B cell (primary cell): Measurements from ENCODE around the gene ZNF22. TPM values are rescaled to one million over a fixed set of nuclear protein-coding genes. Genes with fewer than 3 reads are reported as not detected.

Experiments used
- ATAC-seq: fragments of 200-7000 bp; cut with Tn5 transposase; one replicate; pipeline ENCODE4 v1.10.0; 2021; ENCODE audit warnings: low read depth, mild to moderate bottlenecking, moderate number of reproducible peaks, moderate library complexity
- CTCF ChIA-PET: fragments of 350-600 bp; sonication (Branson Sonifier 250); formaldehyde crosslinking; loops from one replicate; lab custom pipeline; 2021; ENCODE audit warnings: antibody characterized with exemption, inconsistent platforms; lab: Charles Lee
- POLR2A ChIA-PET: fragments of 350-600 bp; sonication (Branson Sonifier 250); formaldehyde crosslinking; loops from one replicate; lab custom pipeline; 2021; ENCODE audit warnings: antibody characterized with exemption; lab: Charles Lee
- DNase-seq: peaks from one replicate; pipeline ENCODE4 v3.0.0; 2013
- H2AFZ ChIP-seq: 2 replicates; pipeline ENCODE4 v1.6.1; 2012; ENCODE audit warnings: mild to moderate bottlenecking, low read depth, low read length; ENCODE audit not compliant: insufficient read depth, poor library complexity, severe bottlenecking
- H3K27ac ChIP-seq, 2 donors: 1 replicate in 1 of 2; 2 replicates in 1 of 2; pipeline ENCODE4 v1.5.1; 2012 to 2013; ENCODE audit warnings: low read length in 2 of 2, mild to moderate bottlenecking in 2 of 2, moderate library complexity in 1 of 2
- H3K27me3 ChIP-seq, 4 experiments: fragments of 200-600 bp in 1 of 4; sonication (generic) in 1 of 4; replicated peaks in 1 of 4; 1 replicate in 2 of 4; 2 replicates in 2 of 4; pipeline versions ENCODE4 v1.6.1 to v1.7.0; 2013 to 2016; ENCODE audit warnings: low read length in 3 of 4, mild to moderate bottlenecking in 2 of 4, mixed read lengths in 1 of 4, moderate library complexity in 1 of 4; ENCODE audit not compliant: insufficient read depth in 4 of 4, control insufficient read depth in 3 of 4; ENCODE audit errors: control extremely low read depth in 1 of 4
- H3K36me3 ChIP-seq, 2 experiments: replicated peaks in 1 of 2; 1 replicate in 1 of 2; 2 replicates in 1 of 2; pipeline versions ENCODE4 v1.6.1 to v1.7.1; 2013; ENCODE audit warnings: low read length in 1 of 2; ENCODE audit not compliant: insufficient read depth in 2 of 2, control insufficient read depth in 1 of 2; ENCODE audit errors: control extremely low read depth in 1 of 2, extremely low read depth in 1 of 2
- H3K4me1 ChIP-seq, 2 donors: fragments of 200-600 bp in 1 of 2; sonication (generic) in 1 of 2; 1 replicate in 1 of 2; 2 replicates in 1 of 2; pipeline versions ENCODE4 v1.5.1 to v1.6.1; 2013 to 2017; ENCODE audit warnings: low read length in 2 of 2; ENCODE audit not compliant: control insufficient read depth in 2 of 2, insufficient read depth in 2 of 2
- H3K4me2 ChIP-seq: replicated peaks from 2 replicates; pipeline ENCODE3; 2012; ENCODE audit warnings: mild to moderate bottlenecking, low read depth, low read length; ENCODE audit not compliant: poor library complexity, severe bottlenecking
- H3K4me3 ChIP-seq, 5 experiments: fragments of 200-600 bp in 1 of 5; sonication (generic) in 1 of 5; 1 replicate in 3 of 5; 2 replicates in 2 of 5; pipeline versions ENCODE4 v1.5.1 to v1.7.0; 2011 to 2016; ENCODE audit warnings: low read length in 4 of 5, mild to moderate bottlenecking in 4 of 5, low read depth in 2 of 5, control low read depth in 1 of 5, moderate library complexity in 1 of 5; ENCODE audit not compliant: insufficient read depth in 1 of 5; ENCODE audit errors: control extremely low read depth in 1 of 5, extremely low read depth in 1 of 5
- H3K79me2 ChIP-seq: fragments of 200-600 bp; sonication (generic); one replicate; pipeline ENCODE4 v1.6.0; 2016; ENCODE audit warnings: low read length; ENCODE audit not compliant: control insufficient read depth, insufficient read depth
- H3K9ac ChIP-seq: fragments of 200-600 bp; sonication (generic); 2 replicates; pipeline ENCODE4 v1.6.1; 2017; ENCODE audit warnings: mild to moderate bottlenecking, low read length, moderate library complexity
- H3K9me3 ChIP-seq, 3 donors: one replicate each; pipeline versions ENCODE4 v1.6.1 to v1.7.1; 2013; ENCODE audit warnings: low read length in 2 of 3; ENCODE audit not compliant: control insufficient read depth in 2 of 3, insufficient read depth in 1 of 3; ENCODE audit errors: control extremely low read depth in 1 of 3
- H4K20me1 ChIP-seq: 2 replicates; pipeline ENCODE4 v1.6.0; 2012; ENCODE audit warnings: mild to moderate bottlenecking, low read length; ENCODE audit not compliant: insufficient read depth, control insufficient read depth, poor library complexity, severe bottlenecking
- H3K27ac Mint-ChIP-seq: one replicate; pipeline ENCODE4 v1.8.0; 2021; ENCODE audit warnings: mixed read lengths
- H3K27me3 Mint-ChIP-seq: one replicate; pipeline ENCODE4 v1.8.0; 2021; ENCODE audit warnings: mixed read lengths
- H3K4me1 Mint-ChIP-seq: one replicate; pipeline ENCODE4 v1.8.0; 2021; ENCODE audit warnings: mixed read lengths
- H3K4me3 Mint-ChIP-seq: one replicate; pipeline ENCODE4 v1.8.0; 2021; ENCODE audit warnings: mixed read lengths
- H3K9me3 Mint-ChIP-seq: one replicate; pipeline ENCODE4 v1.8.0; 2022; ENCODE audit warnings: mixed read lengths; ENCODE audit not compliant: insufficient read depth
- EZH2 ChIP-seq: IDR thresholded peaks from 2 replicates; pipeline ENCODE4 v1.6.1; 2012; ENCODE audit warnings: borderline replicate concordance, low read depth, mild to moderate bottlenecking, moderate library complexity, low read length; ENCODE audit not compliant: insufficient read depth, poor library complexity, severe bottlenecking
- WGBS: methylation state at CpG from one replicate; pipeline ENCODE4 v1.1.5; 2013; ENCODE audit warnings: missing lambda C conversion rate; ENCODE audit not compliant: insufficient coverage; 5-methylcytosine and 5-hydroxymethylcytosine counted together
- intact Hi-C: fragments of 100-400 bp; cut with micrococcal nuclease; formaldehyde crosslinking; loops from one replicate; pipeline ENCODE4 v1.10.0; 2022
- polyA plus RNA-seq: library from polyadenylated mRNA; depleted of rRNA; stranded (reverse); fragments of >200 nt; gene quantifications from 2 replicates; pipeline ENCODE4 v1.2.3, GENCODE V29; 2012
- total RNA-seq, 2 donors: library from RNA; stranded (reverse); fragments of 120-200 nt in 1 of 2; gene quantifications; 1 replicate in 1 of 2; 2 replicates in 1 of 2; pipeline versions ENCODE4 v1.2.3 to v1.2.4, GENCODE V29; 2013 to 2022
- TF ChIP-seq, protein P1 (sequence below): fragments of 200-600 bp; IDR thresholded peaks from one replicate; pipeline ENCODE4 v1.8.0; 2022; ENCODE audit warnings: antibody characterized with exemption, mild to moderate bottlenecking

Gene ZNF22
- total and polyA plus RNA-seq, 2 donors (not counting 1 experiment from before 2014, with no cell fraction given), result 7.7 to 31.4 TPM

DNA sequence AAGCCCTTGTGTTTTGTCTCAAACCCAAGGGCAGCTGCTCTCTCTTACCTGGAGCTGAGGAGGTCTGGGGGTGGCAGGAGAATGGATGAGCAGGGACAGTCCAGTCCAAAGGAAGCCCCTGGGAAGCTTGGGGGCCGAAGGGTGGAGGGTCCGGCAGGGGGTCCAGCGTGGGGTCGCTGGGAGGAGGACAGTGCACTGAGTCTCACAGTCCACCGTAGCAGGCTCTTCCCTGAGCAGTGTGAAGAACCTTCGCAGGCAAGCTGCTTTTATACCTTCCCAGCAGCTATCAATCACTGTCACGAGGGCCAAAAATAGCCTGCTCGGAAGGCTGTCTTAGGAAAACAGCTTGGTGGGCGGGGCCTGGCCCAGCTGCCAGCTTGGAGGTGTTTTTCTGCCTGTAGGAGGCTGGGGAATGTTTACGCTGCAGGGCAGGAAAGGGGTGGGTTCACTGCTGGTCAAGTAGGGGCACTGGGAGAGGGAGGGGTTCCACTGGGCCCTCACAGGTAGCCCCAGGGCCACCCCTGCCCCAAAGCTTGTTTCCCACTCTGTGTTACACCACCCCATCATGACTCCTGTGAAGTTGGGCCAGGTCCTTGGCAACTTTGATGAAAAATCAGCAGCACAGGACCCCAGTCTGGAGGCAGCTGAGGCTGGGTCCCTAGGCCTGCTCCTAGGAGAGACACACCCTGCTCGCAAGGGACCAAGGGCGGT lies 22.0 kb upstream of the ZNF22 start, which contains the start of gene DEPP1:
DEPP1 (minus strand) TSS at position 240 of the 711 bp plus-strand sequence. CDS start 779 bp downstream, outside the sequence.
- Histone ChIP-seq H3K9me3 (no peaks in the 10 kb centered on the region), H3K79me2 (no peaks in the 10 kb centered on the region), H2AFZ (peak within 1 kb of the TSS; percentile 40), H3K4me3 (no peak within 1 kb of the TSS), H3K27ac (no peak within 1 kb of the TSS), H3K9ac (no peak within 1 kb of the TSS), H3K36me3 (no peaks in the 10 kb centered on the region), H3K4me2 (no peak within 1 kb of the TSS), H3K27me3 (peaks cover 0 to 9% (median 0%) of the 10 kb centered on the region in 4 experiments), H4K20me1 (no peaks in the 10 kb centered on the region), H3K4me1 (peaks cover 11 to 23% of the 10 kb centered on the region in 2 donors)
- ChIA-PET POLR2A (interaction anchor here (1.3 kb wide), 1 partner anchor 46 kb away, joined by 4 read pairs; no protein-coding TSS in a partner anchor), CTCF (interaction anchor here (1.0 to 9.0 kb wide), 4 partner anchors 13 to 46 kb away, joined by 3 to 93 read pairs (median 3); no protein-coding TSS in a partner anchor)
- Mint-ChIP-seq H3K9me3 (no peaks in the 10 kb centered on the region), H3K27ac (no peak within 1 kb of the TSS), H3K4me1 (peaks cover 13% of the 10 kb centered on the region), H3K4me3 (no peak within 1 kb of the TSS), H3K27me3 (no peaks in the 10 kb centered on the region)
- TF ChIP-seq, protein P1, sequence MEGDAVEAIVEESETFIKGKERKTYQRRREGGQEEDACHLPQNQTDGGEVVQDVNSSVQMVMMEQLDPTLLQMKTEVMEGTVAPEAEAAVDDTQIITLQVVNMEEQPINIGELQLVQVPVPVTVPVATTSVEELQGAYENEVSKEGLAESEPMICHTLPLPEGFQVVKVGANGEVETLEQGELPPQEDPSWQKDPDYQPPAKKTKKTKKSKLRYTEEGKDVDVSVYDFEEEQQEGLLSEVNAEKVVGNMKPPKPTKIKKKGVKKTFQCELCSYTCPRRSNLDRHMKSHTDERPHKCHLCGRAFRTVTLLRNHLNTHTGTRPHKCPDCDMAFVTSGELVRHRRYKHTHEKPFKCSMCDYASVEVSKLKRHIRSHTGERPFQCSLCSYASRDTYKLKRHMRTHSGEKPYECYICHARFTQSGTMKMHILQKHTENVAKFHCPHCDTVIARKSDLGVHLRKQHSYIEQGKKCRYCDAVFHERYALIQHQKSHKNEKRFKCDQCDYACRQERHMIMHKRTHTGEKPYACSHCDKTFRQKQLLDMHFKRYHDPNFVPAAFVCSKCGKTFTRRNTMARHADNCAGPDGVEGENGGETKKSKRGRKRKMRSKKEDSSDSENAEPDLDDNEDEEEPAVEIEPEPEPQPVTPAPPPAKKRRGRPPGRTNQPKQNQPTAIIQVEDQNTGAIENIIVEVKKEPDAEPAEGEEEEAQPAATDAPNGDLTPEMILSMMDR, result no peak
- no peak for TF ChIP-seq EZH2
- 17% methylated on average over 12 of the region's 12 CpGs for WGBS
- no peak for DNase-seq
- intact Hi-C loops, result no loop called here
- ATAC-seq, result no peak
